ENCODE measurements around the gene NDUFA7.

DNA sequence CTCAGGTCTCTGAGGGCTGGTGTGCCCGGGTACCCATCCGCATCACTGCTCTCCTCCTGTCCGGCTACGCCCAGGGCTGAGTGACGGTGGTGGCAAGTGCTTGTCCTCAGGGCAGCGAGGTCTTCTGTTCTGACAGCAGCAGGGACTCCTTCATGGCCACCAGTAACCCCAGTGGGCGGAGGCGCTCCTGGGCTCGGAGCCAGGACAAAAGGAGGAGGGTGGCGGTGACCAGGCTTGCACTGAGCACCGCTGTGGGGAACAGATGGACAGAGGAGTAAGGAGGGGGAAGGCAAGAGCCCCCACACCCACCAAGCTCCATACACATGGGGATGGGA, 18.9 kb downstream of the NDUFA7 start:
- TF ChIP-seq, protein P1, sequence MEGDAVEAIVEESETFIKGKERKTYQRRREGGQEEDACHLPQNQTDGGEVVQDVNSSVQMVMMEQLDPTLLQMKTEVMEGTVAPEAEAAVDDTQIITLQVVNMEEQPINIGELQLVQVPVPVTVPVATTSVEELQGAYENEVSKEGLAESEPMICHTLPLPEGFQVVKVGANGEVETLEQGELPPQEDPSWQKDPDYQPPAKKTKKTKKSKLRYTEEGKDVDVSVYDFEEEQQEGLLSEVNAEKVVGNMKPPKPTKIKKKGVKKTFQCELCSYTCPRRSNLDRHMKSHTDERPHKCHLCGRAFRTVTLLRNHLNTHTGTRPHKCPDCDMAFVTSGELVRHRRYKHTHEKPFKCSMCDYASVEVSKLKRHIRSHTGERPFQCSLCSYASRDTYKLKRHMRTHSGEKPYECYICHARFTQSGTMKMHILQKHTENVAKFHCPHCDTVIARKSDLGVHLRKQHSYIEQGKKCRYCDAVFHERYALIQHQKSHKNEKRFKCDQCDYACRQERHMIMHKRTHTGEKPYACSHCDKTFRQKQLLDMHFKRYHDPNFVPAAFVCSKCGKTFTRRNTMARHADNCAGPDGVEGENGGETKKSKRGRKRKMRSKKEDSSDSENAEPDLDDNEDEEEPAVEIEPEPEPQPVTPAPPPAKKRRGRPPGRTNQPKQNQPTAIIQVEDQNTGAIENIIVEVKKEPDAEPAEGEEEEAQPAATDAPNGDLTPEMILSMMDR (IDR thresholded peaks at IDR 0.05): no peak
- TF ChIP-seq POLR2A (IDR thresholded peaks at IDR 0.05): no peak

Measured in heart left ventricle (tissue), 13 donors.